ENCODE results near the gene ACAP2.

The ACAP2 gene

GRCh38 chr3:195226900-195227447 is 215.8 kb downstream of the ACAP2 start:
- Histone ChIP-seq H3K4me3 (ENCODE audit: insufficient read depth, low read depth, low read length, poor library complexity, severe bottlenecking) (no peak overlapping the region), H3K4me1 (ENCODE audit: control insufficient read depth, insufficient read depth, low read length, poor library complexity, severe bottlenecking) (no peaks in the 10 kb centered on the region), H3K9me3 (ENCODE audit: control insufficient read depth, low read length) (no peaks in the 10 kb centered on the region), H3K36me3 (ENCODE audit: control insufficient read depth, insufficient read depth, low read length) (no peaks in the 10 kb centered on the region), H3K27ac (ENCODE audit: insufficient read depth, low read length, poor library complexity, severe bottlenecking) (no peak overlapping the region), H3K27me3 (replicated peaks; ENCODE audit: control insufficient read depth, insufficient read depth, low read length, poor library complexity, severe bottlenecking) (no peaks in the 10 kb centered on the region)
- no peak for DNase-seq

- Histone ChIP-seq H3K4me3 (ENCODE audit: insufficient read depth, low read depth, low read length, poor library complexity, severe bottlenecking) (no peak overlapping the region), H3K27me3 (replicated peaks; ENCODE audit: control insufficient read depth, insufficient read depth, low read length, poor library complexity, severe bottlenecking) (no peaks in the 10 kb centered on the region), H3K27ac (ENCODE audit: insufficient read depth, low read length, poor library complexity, severe bottlenecking) (no peak overlapping the region), H3K9me3 (ENCODE audit: control insufficient read depth, low read length) (no peaks in the 10 kb centered on the region), H3K36me3 (ENCODE audit: control insufficient read depth, insufficient read depth, low read length) (no peaks in the 10 kb centered on the region), H3K4me1 (ENCODE audit: control insufficient read depth, insufficient read depth, low read length, poor library complexity, severe bottlenecking) (no peaks in the 10 kb centered on the region)
- DNase-seq, result no peak
These were observed 216.4 kb downstream of the ACAP2 start for GRCh38 chr3:195226445-195226844.

GRCh38 chr3:195224980-195225580 is 217.7 kb downstream of the ACAP2 start:
- no peak overlapping the region for H3K27ac ChIP-seq (ENCODE audit: insufficient read depth, low read length, poor library complexity, severe bottlenecking)
- no peaks in the 10 kb centered on the region for H3K36me3 ChIP-seq (ENCODE audit: control insufficient read depth, insufficient read depth, low read length)

More at GRCh38 chr3:195224980-195225580, 217.7 kb downstream of the ACAP2 start:
- Histone ChIP-seq H3K4me1 (ENCODE audit: control insufficient read depth, insufficient read depth, low read length, poor library complexity, severe bottlenecking) (no peaks in the 10 kb centered on the region), H3K9me3 (ENCODE audit: control insufficient read depth, low read length) (no peaks in the 10 kb centered on the region), H3K27me3 (replicated peaks; ENCODE audit: control insufficient read depth, insufficient read depth, low read length, poor library complexity, severe bottlenecking) (no peaks in the 10 kb centered on the region), H3K4me3 (ENCODE audit: insufficient read depth, low read depth, low read length, poor library complexity, severe bottlenecking) (no peak overlapping the region)
- DNase-seq, result no peak

Data from effector memory CD4-positive, alpha-beta T cell (primary cell).